IPS-18a (cell line): ENCODE results near the gene MAP3K7CL.
"Not testable (repeated sequence)": the region's sequence is repeated elsewhere in the genome, so short reads cannot be mapped to it uniquely, and the experiment has no call there.

Source experiments
- H3K27ac ChIP-seq: one replicate; pipeline ENCODE4 v1.5.1; 2013; ENCODE audit warnings: low read length
- H3K27me3 ChIP-seq: one replicate; pipeline ENCODE4 v1.6.1; 2013; ENCODE audit warnings: mild to moderate bottlenecking, low read length; ENCODE audit not compliant: control insufficient read depth, insufficient read depth
- H3K36me3 ChIP-seq: one replicate; pipeline ENCODE4 v1.6.1; 2013; ENCODE audit warnings: low read depth, low read length; ENCODE audit not compliant: control insufficient read depth
- H3K4me1 ChIP-seq: one replicate; pipeline ENCODE4 v1.6.1; 2013; ENCODE audit warnings: low read depth, low read length; ENCODE audit not compliant: control insufficient read depth
- H3K4me3 ChIP-seq: one replicate; pipeline ENCODE4 v1.5.1; 2013; ENCODE audit warnings: low read length
- H3K9ac ChIP-seq: one replicate; pipeline ENCODE4 v1.6.1; 2013; ENCODE audit warnings: mild to moderate bottlenecking, low read length, moderate library complexity
- H3K9me3 ChIP-seq: one replicate; pipeline ENCODE4 v1.6.1; 2013; ENCODE audit warnings: low read depth, low read length; ENCODE audit not compliant: control insufficient read depth

Gene MAP3K7CL

DNA sequence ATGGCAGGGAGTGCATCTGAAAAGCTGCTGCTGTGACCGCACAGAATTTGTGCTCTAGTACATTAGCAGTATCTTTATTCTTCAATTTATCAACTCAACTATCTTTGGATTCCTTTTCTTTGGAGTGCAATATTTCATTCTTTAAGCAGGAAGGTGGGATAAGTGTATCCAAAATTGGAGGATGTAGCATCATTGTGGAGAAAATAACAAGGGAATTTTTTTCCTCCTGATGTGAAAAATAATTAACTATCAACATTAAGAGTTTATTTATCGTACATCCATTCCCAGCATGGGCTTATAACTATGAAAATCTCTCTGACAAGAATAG lies 25.5 kb downstream of the MAP3K7CL start:
- Histone ChIP-seq H3K36me3 (no peaks in the 10 kb centered on the region), H3K27me3 (no peaks in the 10 kb centered on the region), H3K4me3 (no peak overlapping the region), H3K4me1 (peaks cover 6% of the 10 kb centered on the region), H3K9ac (no peak overlapping the region), H3K27ac (no peak overlapping the region), H3K9me3 (no peaks in the 10 kb centered on the region)

DNA sequence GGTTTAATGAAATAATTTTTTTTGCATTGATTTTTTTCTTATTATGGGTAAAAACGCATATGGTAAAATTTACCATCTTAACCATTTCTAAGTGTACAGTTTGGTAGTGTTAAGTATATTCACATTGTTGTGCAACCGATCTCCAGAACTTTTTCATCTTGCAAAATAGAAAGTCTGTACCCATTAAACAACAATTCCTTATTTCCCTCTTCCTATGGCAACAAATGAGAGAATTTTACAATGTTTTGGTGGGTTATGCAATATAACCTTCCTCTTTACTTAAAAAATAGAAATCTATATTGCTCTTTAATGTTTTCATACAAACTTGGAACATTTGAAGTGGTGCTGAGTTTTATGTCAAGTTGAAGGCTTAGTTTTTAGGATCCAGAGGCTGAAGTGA lies 26.6 kb downstream of the MAP3K7CL start:
- no peak overlapping the region for H3K9ac ChIP-seq
- peaks cover 6% of the 10 kb centered on the region for H3K4me1 ChIP-seq
- no peaks in the 10 kb centered on the region for H3K9me3 ChIP-seq
- H3K27ac ChIP-seq: no peak overlapping the region
- H3K27me3 ChIP-seq: no peaks in the 10 kb centered on the region
- H3K36me3 ChIP-seq: no peaks in the 10 kb centered on the region
- no peak overlapping the region for H3K4me3 ChIP-seq

DNA sequence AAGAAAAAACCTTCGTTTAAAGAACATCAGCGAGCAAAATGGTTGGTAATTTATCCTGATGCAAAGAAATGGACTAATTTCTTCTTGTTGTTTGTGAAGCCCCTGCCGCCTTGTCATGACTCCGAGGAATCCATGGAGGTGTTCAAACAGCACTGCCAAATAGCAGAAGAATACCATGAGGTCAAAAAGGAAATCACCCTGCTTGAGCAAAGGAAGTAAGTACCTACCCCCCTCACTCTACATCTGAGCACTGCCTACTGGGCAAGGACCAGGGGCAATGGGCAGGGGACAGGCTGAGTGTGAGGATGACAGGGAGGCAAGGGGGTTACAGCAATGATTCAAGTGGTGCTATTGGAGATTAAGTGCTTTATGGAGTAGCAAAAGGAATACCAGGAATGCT lies 29.4 kb downstream of the MAP3K7CL start:
- Histone ChIP-seq H3K4me1 (peaks cover 6% of the 10 kb centered on the region), H3K4me3 (no peak overlapping the region), H3K9ac (no peak overlapping the region), H3K9me3 (no peaks in the 10 kb centered on the region), H3K36me3 (no peaks in the 10 kb centered on the region), H3K27ac (no peak overlapping the region), H3K27me3 (no peaks in the 10 kb centered on the region)

DNA sequence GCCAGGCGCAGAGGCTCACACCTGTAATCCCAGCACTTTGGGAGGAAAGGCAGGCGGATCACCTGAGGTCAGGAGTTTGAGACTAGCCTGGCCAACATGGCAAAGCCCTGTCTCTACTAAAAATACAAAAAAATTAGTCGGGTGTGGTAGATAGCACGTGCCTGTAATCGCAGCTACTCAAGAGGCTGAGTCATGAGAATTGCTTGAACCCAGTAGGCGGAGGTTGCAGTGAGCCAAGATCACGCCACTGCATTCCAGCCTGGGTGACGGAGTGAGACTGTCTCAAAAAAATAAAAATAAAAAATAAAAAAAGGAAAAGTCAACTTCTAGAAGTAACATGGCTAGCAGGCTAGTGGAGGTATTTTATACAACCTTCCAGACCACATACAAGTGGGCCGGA lies 32.4 kb downstream of the MAP3K7CL start:
- not testable (repeated sequence) for H3K4me1 ChIP-seq, H3K9ac ChIP-seq, H3K36me3 ChIP-seq, H3K27ac ChIP-seq, H3K27me3 ChIP-seq, H3K9me3 ChIP-seq, H3K4me3 ChIP-seq

DNA sequence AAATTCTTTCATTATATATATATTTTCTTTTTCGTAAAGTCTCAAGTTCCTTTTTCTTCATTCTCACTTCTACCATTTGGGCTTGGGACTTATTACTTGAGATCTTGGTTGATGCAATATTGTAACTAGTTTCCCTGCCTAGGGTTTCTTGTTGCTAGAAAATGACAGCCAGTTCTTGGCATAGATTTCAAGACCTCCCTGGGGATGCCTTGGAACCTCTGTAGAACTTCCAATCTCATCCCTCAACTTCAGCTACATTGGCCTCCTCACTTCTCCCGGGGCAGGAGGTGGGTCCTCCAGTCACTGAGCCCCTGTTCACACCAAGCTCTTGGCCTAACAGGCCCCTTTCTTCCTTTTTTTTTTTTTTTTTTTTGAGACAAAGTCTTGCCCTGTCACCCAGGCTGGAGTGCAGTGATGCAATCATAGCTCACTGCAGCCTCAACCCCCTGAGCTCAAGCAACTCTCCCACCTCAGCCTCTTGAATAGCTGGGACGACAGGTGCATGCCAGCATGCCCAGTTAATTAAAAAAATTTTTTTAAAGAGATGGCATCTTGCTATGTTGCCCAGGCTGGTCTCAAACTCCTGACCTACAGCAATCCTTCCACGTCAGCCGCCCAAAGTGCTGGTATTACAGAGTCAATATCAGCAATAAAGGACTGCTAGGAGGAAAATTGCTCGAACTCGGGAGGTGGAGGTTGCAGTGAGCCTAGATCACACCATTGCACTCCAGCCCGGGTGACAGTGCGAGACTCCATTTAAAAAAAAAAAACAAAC lies 33.1 kb downstream of the MAP3K7CL start:
- Histone ChIP-seq H3K9me3 (no peaks in the 10 kb centered on the region), H3K4me3 (no peak overlapping the region), H3K9ac (no peak overlapping the region), H3K4me1 (peaks cover 6% of the 10 kb centered on the region), H3K27me3 (no peaks in the 10 kb centered on the region), H3K27ac (no peak overlapping the region), H3K36me3 (no peaks in the 10 kb centered on the region)

DNA sequence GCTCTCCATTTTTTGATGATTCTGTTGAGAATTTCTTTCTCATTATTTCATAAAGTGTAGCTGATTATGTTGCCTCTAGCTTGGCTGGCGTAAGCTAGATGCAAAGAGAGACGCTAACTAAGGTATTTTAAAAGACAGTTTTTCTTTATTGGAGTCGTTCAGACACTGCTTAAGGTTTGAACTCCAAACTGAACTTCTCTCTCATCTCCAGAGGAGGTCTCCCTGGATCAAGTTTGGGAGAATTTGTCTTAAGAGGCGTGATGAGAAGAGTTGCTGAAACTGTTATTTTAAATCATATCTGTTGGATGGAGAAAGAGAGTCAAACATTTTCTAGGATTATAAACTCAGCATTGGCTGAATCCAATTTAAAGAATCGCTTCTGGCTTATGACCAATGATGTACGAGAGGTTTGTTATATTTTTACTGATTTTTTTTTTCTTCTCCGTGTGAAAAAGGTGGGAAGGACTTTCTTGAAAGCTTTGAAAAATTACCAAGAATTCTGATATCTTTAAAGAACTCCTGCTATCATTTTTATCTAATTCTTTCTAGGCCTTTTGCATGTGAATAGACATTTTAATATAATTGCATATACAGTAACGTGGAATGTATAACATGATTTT lies 34.0 kb downstream of the MAP3K7CL start:
- Histone ChIP-seq H3K27me3 (no peaks in the 10 kb centered on the region), H3K9me3 (no peaks in the 10 kb centered on the region), H3K27ac (no peak overlapping the region), H3K36me3 (no peaks in the 10 kb centered on the region), H3K4me1 (peaks cover 5% of the 10 kb centered on the region), H3K4me3 (no peak overlapping the region), H3K9ac (no peak overlapping the region)

DNA sequence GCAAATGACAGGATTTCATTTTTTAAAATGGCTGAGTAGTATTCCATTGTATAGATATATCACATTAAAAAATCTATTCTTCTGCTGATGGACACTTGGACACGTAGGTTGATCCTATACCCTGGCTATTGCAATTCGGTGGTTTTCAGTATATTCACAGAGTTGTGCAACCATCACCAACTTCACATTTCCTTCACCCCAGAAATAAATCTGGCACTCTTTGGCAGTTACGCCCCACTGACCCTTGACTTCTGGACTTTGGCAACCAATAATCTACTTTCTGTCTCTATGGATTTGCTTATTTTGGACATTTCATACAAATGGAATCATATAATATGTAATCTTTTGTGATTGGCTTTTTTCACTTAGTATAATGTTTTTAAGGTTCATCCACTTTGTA lies 35.9 kb downstream of the MAP3K7CL start:
- Histone ChIP-seq H3K9me3 (no peaks in the 10 kb centered on the region), H3K36me3 (no peaks in the 10 kb centered on the region), H3K9ac (no peak overlapping the region), H3K27me3 (no peaks in the 10 kb centered on the region), H3K4me1 (no peaks in the 10 kb centered on the region), H3K4me3 (no peak overlapping the region), H3K27ac (no peak overlapping the region)

DNA sequence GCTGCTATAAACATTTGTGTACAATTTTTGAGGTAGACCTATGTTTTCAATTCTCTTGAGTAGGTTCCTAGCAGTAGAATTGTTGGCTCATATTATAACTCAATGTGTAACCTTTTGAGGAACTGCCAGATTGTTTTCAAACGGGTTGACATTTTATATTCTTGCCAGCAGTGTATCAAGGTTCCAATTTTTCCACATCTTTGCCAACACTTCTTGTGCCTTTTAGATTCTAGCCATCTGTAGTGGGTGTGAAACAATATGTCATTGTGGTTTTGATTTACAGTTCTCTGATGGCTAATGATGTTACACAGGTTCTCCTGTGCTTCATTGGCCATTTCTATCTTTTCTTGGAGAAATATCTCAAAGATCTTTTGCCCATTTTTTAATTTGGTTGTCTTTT lies 36.4 kb downstream of the MAP3K7CL start:
- Histone ChIP-seq H3K27ac (no peak overlapping the region), H3K9me3 (no peaks in the 10 kb centered on the region), H3K4me3 (no peak overlapping the region)

DNA sequence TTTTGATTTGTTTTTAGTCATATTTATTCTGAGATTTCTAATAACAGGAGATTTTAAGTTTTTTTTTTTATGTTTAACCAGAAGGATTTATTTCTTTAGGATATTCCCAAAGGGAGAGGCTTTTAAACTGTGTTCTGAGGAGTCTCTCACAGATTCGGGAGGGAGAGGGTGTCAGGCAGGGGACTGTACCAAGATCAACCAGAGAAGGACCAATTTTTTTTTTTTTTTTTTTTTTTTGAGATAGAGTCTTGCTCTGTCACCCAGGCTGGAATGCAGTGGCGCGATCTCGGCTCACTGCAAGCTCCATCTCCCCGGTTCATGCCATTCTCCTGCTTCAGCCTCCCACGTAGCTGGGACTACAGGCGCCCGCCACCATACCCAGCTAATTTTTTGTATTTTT lies 37.0 kb downstream of the MAP3K7CL start:
- not testable (repeated sequence) for H3K36me3 ChIP-seq, H3K9me3 ChIP-seq, H3K9ac ChIP-seq, H3K27me3 ChIP-seq, H3K4me3 ChIP-seq, H3K27ac ChIP-seq, H3K4me1 ChIP-seq

More for the DNA sequence above, 36.4 kb downstream of the MAP3K7CL start:
- no peaks in the 10 kb centered on the region for H3K4me1 ChIP-seq
- no peaks in the 10 kb centered on the region for H3K27me3 ChIP-seq
- H3K36me3 ChIP-seq: no peaks in the 10 kb centered on the region
- H3K9ac ChIP-seq: no peak overlapping the region

DNA sequence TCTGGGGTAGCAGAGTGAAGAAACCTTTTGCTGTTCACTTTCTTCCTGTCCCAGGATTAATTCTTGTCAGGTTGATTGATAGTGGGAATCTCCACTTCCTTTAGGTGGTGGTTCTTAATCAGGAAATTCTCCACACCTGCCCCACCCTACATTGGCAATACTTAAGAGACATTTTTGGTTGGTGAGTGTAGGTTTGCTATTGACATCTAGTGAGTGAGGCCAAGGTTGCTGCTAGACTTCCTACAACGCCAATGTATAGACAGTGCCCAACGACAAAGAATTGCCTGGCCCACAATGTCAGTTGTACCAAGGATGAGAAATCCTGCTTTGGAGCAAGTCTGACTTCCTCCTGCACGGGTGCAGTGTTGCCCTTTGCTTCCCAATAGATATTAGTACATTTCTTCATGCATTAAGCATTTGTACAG lies 38.5 kb downstream of the MAP3K7CL start:
- Histone ChIP-seq H3K4me3 (no peak overlapping the region), H3K27ac (no peak overlapping the region), H3K9me3 (no peaks in the 10 kb centered on the region), H3K36me3 (no peaks in the 10 kb centered on the region), H3K9ac (no peak overlapping the region), H3K4me1 (no peaks in the 10 kb centered on the region), H3K27me3 (no peaks in the 10 kb centered on the region)

DNA sequence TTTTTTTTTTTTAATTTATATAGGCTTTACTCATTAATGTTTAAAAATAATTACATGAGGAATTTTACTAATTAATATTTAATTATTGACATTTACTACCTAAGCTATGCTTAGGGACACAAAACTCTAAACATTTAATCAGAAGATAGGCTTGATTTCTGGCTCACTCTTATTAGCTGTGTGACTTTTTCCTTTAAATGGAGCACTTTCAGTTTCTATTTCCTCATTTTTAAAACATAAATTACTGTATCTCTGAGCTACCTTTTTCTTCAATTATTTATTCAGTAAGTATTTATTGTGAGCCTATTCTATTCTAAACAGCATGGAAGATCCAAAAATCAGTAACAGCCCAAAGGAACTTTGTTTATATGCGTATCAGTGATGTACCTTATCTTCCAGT lies 40.5 kb downstream of the MAP3K7CL start:
- no peaks in the 10 kb centered on the region for H3K36me3 ChIP-seq
- H3K27ac ChIP-seq: no peak overlapping the region
- no peaks in the 10 kb centered on the region for H3K27me3 ChIP-seq
- H3K9me3 ChIP-seq: no peaks in the 10 kb centered on the region
- H3K4me3 ChIP-seq: no peak overlapping the region
- no peaks in the 10 kb centered on the region for H3K4me1 ChIP-seq
- H3K9ac ChIP-seq: no peak overlapping the region

DNA sequence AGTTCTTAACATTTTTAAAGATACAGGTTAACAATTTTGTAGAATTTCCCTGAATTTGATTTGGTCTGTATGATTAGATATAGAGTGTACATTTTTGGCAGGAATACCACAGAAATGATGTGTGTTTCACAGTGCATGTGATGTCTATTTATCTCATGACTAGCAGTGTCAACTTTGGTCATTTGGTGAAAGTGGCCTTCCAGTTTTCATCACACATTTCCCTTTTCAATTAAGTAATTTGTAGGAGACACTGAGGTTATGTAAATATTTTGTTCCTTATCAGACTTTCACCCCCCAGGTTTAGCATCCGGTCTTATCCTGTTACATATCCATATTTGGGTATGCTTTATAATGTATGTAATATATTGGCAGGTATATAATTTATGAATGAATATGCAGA lies 41.8 kb downstream of the MAP3K7CL start:
- Histone ChIP-seq H3K27me3 (no peaks in the 10 kb centered on the region), H3K4me3 (no peak overlapping the region), H3K9ac (no peak overlapping the region), H3K27ac (no peak overlapping the region), H3K36me3 (no peaks in the 10 kb centered on the region), H3K4me1 (no peaks in the 10 kb centered on the region), H3K9me3 (no peaks in the 10 kb centered on the region)
